Body of pancreas (tissue), 4 donors: ENCODE results near the gene MAD2L2. TPM values are rescaled to one million over a fixed set of nuclear protein-coding genes. Genes with fewer than 3 reads are reported as not detected.

Experiments
- ATAC-seq: fragments of 150-250 bp; one replicate; pipeline ENCODE4 v1.9.1; 2016
- DNase-seq, 4 donors: peaks; one replicate each; pipeline ENCODE4 v3.0.0-alpha.2; 2019
- H3K27ac ChIP-seq, 4 donors: fragments of 200-600 bp; sonication (generic); 1 replicate in 3 of 4; 2 replicates in 1 of 4; pipeline versions ENCODE4 v1.5.1 to v1.6.1; 2016 to 2019; ENCODE audit warnings: mild to moderate bottlenecking in 1 of 4, mixed read lengths in 1 of 4, moderate library complexity in 1 of 4
- H3K27me3 ChIP-seq, 2 donors: fragments of 200-600 bp; sonication (generic); one replicate each; pipeline ENCODE4 v1.6.0; 2016; ENCODE audit warnings: mild to moderate bottlenecking in 1 of 2
- H3K36me3 ChIP-seq, 2 donors: fragments of 200-600 bp; sonication (generic); replicated peaks in 1 of 2; 2 replicates each; pipeline ENCODE4 v1.5.1; 2016; ENCODE audit warnings: low read depth in 2 of 2; ENCODE audit not compliant: insufficient read depth in 1 of 2
- H3K4me1 ChIP-seq: fragments of 200-600 bp; sonication (generic); one replicate; pipeline ENCODE4 v1.6.0; 2016
- H3K4me3 ChIP-seq, 2 donors: fragments of 200-600 bp; sonication (generic); 1 replicate in 1 of 2; 2 replicates in 1 of 2; pipeline ENCODE4 v1.5.1; 2016 to 2019
- H3K9me3 ChIP-seq, 3 donors: fragments of 200-600 bp; sonication (generic); 1 replicate in 2 of 3; 2 replicates in 1 of 3; pipeline ENCODE4 v1.5.1; 2016
- POLR2A ChIP-seq, 3 donors: fragments of 450-650 bp; IDR thresholded peaks; one replicate each; pipeline ENCODE4 v1.6.1; 2016; ENCODE audit warnings: antibody characterized with exemption in 3 of 3, mild to moderate bottlenecking in 2 of 3
- WGBS, 2 donors: methylation state at CpG; one replicate each; pipeline ENCODE4 v1.1.5; 2017; 5-methylcytosine and 5-hydroxymethylcytosine counted together
- intact Hi-C: fragments of 100-400 bp; cut with DNase I; formaldehyde crosslinking; loops from one replicate; pipeline ENCODE4 v1.15.1; 2023
- total RNA-seq, 2 donors: library from RNA; depleted of rRNA; stranded (reverse); fragments of >200 nt; gene quantifications; one replicate each; pipeline ENCODE4 v1.1.0, GENCODE V29; 2016
- TF ChIP-seq, protein P1 (sequence below), 7 experiments: fragments of 450-650 bp in 4 of 7; fragments of 200-600 bp in 3 of 7; sonication (generic) in 3 of 7; IDR thresholded peaks; one replicate each; pipeline ENCODE4 v1.5.1; 2016 to 2019; ENCODE audit warnings: antibody characterized with exemption in 7 of 7

The MAD2L2 gene
- total RNA-seq, 2 donors from 2014 or later, result 6.9 to 31.6 TPM

GRCh38 chr1:11634365-11635192 is 46.4 kb downstream of the MAD2L2 start:
- no peaks in the 10 kb centered on the region for H3K9me3 ChIP-seq
- H3K27me3 ChIP-seq, result no peaks in the 10 kb centered on the region
- no peaks in the 10 kb centered on the region for H3K4me1 ChIP-seq
- H3K4me3 ChIP-seq, result no peak overlapping the region
- no peaks in the 10 kb centered on the region for H3K36me3 ChIP-seq
- TF ChIP-seq, protein P1, sequence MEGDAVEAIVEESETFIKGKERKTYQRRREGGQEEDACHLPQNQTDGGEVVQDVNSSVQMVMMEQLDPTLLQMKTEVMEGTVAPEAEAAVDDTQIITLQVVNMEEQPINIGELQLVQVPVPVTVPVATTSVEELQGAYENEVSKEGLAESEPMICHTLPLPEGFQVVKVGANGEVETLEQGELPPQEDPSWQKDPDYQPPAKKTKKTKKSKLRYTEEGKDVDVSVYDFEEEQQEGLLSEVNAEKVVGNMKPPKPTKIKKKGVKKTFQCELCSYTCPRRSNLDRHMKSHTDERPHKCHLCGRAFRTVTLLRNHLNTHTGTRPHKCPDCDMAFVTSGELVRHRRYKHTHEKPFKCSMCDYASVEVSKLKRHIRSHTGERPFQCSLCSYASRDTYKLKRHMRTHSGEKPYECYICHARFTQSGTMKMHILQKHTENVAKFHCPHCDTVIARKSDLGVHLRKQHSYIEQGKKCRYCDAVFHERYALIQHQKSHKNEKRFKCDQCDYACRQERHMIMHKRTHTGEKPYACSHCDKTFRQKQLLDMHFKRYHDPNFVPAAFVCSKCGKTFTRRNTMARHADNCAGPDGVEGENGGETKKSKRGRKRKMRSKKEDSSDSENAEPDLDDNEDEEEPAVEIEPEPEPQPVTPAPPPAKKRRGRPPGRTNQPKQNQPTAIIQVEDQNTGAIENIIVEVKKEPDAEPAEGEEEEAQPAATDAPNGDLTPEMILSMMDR (IDR thresholded peaks at IDR 0.05), result no peak
- TF ChIP-seq POLR2A (IDR thresholded peaks at IDR 0.05), result no peak
- intact Hi-C loops, result loop anchor here (10.0 kb wide), 1 partner anchor 600 kb away; no protein-coding TSS in a partner anchor
- 53 to 65% methylated on average over 8 to 11 of the region's 11 CpGs for WGBS, 2 donors
- no peak for ATAC-seq
- DNase-seq, result no peak
- no peak overlapping the region for H3K27ac ChIP-seq

DNA sequence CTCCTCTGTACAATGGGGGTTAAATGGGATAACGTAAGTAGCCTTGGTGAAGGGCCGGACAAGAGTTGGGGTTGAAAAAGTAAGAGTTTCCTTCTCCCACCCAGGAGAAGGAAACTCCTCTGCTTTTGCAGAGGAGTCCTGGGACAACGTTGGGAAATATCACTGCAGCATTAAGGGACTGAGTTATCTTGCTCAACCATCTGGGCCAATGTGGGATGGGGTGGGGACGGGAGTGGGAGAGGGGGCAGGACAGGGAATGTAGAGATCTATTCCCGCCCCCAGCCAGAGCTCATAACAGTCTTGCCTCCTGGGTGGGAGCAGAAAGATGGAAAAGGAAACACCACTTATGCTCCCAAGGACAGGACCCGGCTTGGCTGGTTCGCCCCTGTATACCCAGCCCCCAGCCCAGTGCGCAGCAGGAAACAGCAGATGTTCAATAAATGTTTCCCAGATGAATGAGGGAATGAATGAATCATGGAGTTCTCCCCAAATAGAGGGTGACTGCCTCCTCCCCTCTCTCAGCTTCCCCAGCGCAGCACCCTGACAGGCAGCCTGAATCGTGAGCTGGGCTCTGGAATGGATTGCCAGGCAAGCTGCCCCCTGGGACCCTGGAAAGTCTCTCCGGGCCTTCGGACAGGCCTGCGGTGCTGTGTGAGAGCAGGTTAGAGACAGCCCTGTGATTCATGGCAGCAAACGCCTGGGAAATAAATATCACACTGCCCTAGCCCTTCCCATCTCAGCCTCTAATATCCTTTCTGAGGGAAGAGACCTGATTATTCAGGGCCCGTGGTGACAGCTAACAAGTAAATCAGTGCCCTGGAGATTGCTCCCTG is 51.5 kb downstream of the MAD2L2 start:
- H3K9me3 ChIP-seq, result no peaks in the 10 kb centered on the region
- no peak overlapping the region for H3K4me3 ChIP-seq
- H3K36me3 ChIP-seq, result no peaks in the 10 kb centered on the region
- H3K27ac ChIP-seq, result no peak overlapping the region
- no peaks in the 10 kb centered on the region for H3K4me1 ChIP-seq
- H3K27me3 ChIP-seq, result no peaks in the 10 kb centered on the region
- 28 to 31% methylated on average over 11 to 15 of the region's 15 CpGs for WGBS, 2 donors
- TF ChIP-seq, protein P1 (IDR thresholded peaks at IDR 0.05), result no peak
- no peak for TF ChIP-seq POLR2A (IDR thresholded peaks at IDR 0.05)
- intact Hi-C loops, result loop anchor here (10.0 kb wide), 1 partner anchor 595 kb away; no protein-coding TSS in a partner anchor
- no peak for DNase-seq
- ATAC-seq, result no peak

GRCh38 chr1:11628767-11629166 is 52.2 kb downstream of the MAD2L2 start:
- ATAC-seq (no peak), DNase-seq (no peak)
- no peaks in the 10 kb centered on the region for H3K27me3 ChIP-seq
- H3K36me3 ChIP-seq, result no peaks in the 10 kb centered on the region
- 83 to 86% methylated on average over 7 of the region's 7 CpGs for WGBS, 2 donors
- intact Hi-C loops, result no loop called here
- H3K27ac ChIP-seq, result no peak overlapping the region
- TF ChIP-seq, protein P1 (IDR thresholded peaks at IDR 0.05), result no peak
- no peaks in the 10 kb centered on the region for H3K9me3 ChIP-seq
- H3K4me3 ChIP-seq, result no peak overlapping the region
- H3K4me1 ChIP-seq, result no peaks in the 10 kb centered on the region

DNA sequence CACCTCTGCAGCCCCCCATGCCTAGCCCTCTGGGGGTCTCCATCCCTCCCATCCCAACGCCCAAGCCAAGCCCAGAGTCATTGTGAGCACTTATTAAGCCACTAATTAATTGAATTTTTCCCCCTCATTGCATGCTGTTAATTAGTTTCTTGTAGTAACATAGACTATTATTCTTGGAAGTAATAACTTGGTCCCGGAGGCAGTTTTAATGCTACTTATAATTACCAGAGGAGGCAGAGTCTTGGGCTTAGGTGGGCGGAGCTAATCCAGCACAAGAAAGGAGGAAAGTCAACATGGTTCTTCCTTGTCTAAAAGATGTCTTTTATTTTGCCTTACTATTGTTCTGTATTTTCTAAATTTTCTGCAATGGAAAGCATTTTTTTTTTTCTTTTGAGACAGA is 54.4 kb downstream of the MAD2L2 start:
- TF ChIP-seq, protein P1 (IDR thresholded peaks at IDR 0.05), result no peak
- no peak for TF ChIP-seq POLR2A (IDR thresholded peaks at IDR 0.05)
- DNase-seq (no peak), ATAC-seq (no peak)
- Histone ChIP-seq H3K9me3 (no peaks in the 10 kb centered on the region), H3K27ac (no peak overlapping the region), H3K4me3 (no peak overlapping the region), H3K27me3 (no peaks in the 10 kb centered on the region), H3K4me1 (no peaks in the 10 kb centered on the region), H3K36me3 (no peaks in the 10 kb centered on the region)
- 35 to 66% methylated on average over 3 of the region's 3 CpGs for WGBS, 2 donors
- intact Hi-C loops, result no loop called here

Other genes with a start within 250 kb of the MAD2L2 start
- under 1 TPM in 1 of 2 donors, not detected in 1; 0.33 TPM for gene DISP3, start 202.0 kb downstream of the MAD2L2 start, total RNA-seq
- gene FBXO2, start 26.7 kb downstream of the MAD2L2 start, total RNA-seq, result 10 to 100 TPM; 57.4 to 87.4 TPM
- gene FBXO44, start 26.3 kb downstream of the MAD2L2 start, total RNA-seq, result 10 to 100 TPM; 12.9 to 30.6 TPM
- gene FBXO6, start 16.9 kb downstream of the MAD2L2 start, total RNA-seq, result 1 to 10 TPM; 6.3 to 7.5 TPM
- not detected for gene DRAXIN, start 10.6 kb upstream of the MAD2L2 start, total RNA-seq
- 10 to 100 TPM; 16.8 to 24.6 TPM for gene AGTRAP, start 55.0 kb upstream of the MAD2L2 start, total RNA-seq
- not detected for gene C1orf167, start 81.0 kb upstream of the MAD2L2 start, total RNA-seq
- gene MTHFR, start 124.8 kb upstream of the MAD2L2 start, total RNA-seq, result 10 to 100 TPM; 26.4 to 30.1 TPM
- gene CLCN6, start 125.0 kb upstream of the MAD2L2 start, total RNA-seq, result 10 to 100 TPM in 1 of 2 donors, 1 to 10 TPM in 1; 7.0 to 23.7 TPM
- 10 to 100 TPM in 1 of 2 donors, not detected in 1; 25.4 TPM for gene NPPA, start 166.6 kb upstream of the MAD2L2 start, total RNA-seq
- gene NPPB, start 177.8 kb upstream of the MAD2L2 start, total RNA-seq, result not detected
- gene KIAA2013, start 245.3 kb upstream of the MAD2L2 start, total RNA-seq, result 10 to 100 TPM; 67.7 to 87.0 TPM